K562 (cell line): Measurements from ENCODE around the gene VPS13D.

Experiments used
- CHD4 ChIP-seq: fragments of 200-600 bp; sonication (generic); IDR thresholded peaks from 3 replicates; pipeline ENCODE4 v1.6.1; 2012; ENCODE audit warnings: low read depth, mild to moderate bottlenecking, mixed read lengths, low read length, inconsistent platforms; ENCODE audit not compliant: insufficient read depth, insufficient replicate concordance, poor library complexity, severe bottlenecking
- EP300 ChIP-seq: IDR thresholded peaks from 2 replicates; pipeline ENCODE4 v1.6.1; 2012; ENCODE audit warnings: low read length, improper control_type of control experiment
- EZH2 ChIP-seq: IDR thresholded peaks from 2 replicates; pipeline ENCODE4 v1.6.1; 2012; ENCODE audit warnings: low read depth, mild to moderate bottlenecking, inconsistent platforms, low read length, borderline replicate concordance
- MECOM ChIP-seq: fragments of 250-450 bp; sonication (Bioruptor Pico); IDR thresholded peaks from 2 replicates; pipeline ENCODE4 v1.8.0; 2022; ENCODE audit warnings: inconsistent platforms
- NR1H2 ChIP-seq: sonication (generic); formaldehyde crosslinking; IDR thresholded peaks from 2 replicates; pipeline ENCODE4 v1.4.0; 2020; ENCODE audit warnings: mild to moderate bottlenecking, missing genetic modification reagents
- SRSF3 ChIP-seq: fragments of 200-400 bp; formaldehyde crosslinking; IDR thresholded peaks from 2 replicates; pipeline ENCODE4 v1.6.1; 2016; ENCODE audit warnings: mild to moderate bottlenecking, low read length, moderate library complexity; ENCODE audit not compliant: insufficient read depth
- ZNF584 ChIP-seq: fragments of 200-800 bp; sonication (Bioruptor generic); IDR thresholded peaks from 2 replicates; pipeline ENCODE4 v1.6.1; 2016; ENCODE audit warnings: low read depth, mild to moderate bottlenecking, missing genetic modification characterization, missing compliant biosample characterization
- TF ChIP-seq, protein P1 (sequence below): sonication (generic); formaldehyde crosslinking; IDR thresholded peaks from 2 replicates; pipeline ENCODE4 v1.8.1; 2022; ENCODE audit warnings: missing genetic modification reagents
- TF ChIP-seq, protein P2 (sequence below): sonication (generic); formaldehyde crosslinking; IDR thresholded peaks from 2 replicates; pipeline ENCODE4 v1.4.0; 2020; ENCODE audit warnings: mild to moderate bottlenecking, missing genetic modification reagents
- TF ChIP-seq, protein P3 (sequence below), 3 experiments: IDR thresholded peaks in 2 of 3; conservative IDR thresholded peaks in 1 of 3; 2 replicates each; pipeline ENCODE4 v1.5.1; 2011 to 2012; ENCODE audit warnings: low read length in 3 of 3, mild to moderate bottlenecking in 3 of 3, control low read depth in 2 of 3, improper control_type of control experiment in 1 of 3, inconsistent platforms in 1 of 3, low read depth in 1 of 3, mixed read lengths in 1 of 3, moderate library complexity in 1 of 3; ENCODE audit not compliant: insufficient read depth in 2 of 3
- TF ChIP-seq, protein P4 (sequence below): sonication (generic); formaldehyde crosslinking; IDR thresholded peaks from 2 replicates; pipeline ENCODE4 v1.8.0; 2022; ENCODE audit warnings: mild to moderate bottlenecking, missing genetic modification reagents, borderline replicate concordance
- TF ChIP-seq, protein P5 (sequence below): fragments of 250-450 bp; sonication (Bioruptor Pico); IDR thresholded peaks from 2 replicates; pipeline ENCODE4 v1.5.0; 2021
- TF ChIP-seq, protein P6 (sequence below), 2 experiments: fragments of 450-650 bp in 1 of 2; sonication (generic) in 1 of 2; formaldehyde crosslinking in 1 of 2; IDR thresholded peaks in 1 of 2; conservative IDR thresholded peaks in 1 of 2; 2 replicates each; pipeline versions ENCODE4 v1.6.1 to v1.8.1; 2016 to 2023; ENCODE audit warnings: mild to moderate bottlenecking in 2 of 2, moderate library complexity in 2 of 2, inconsistent platforms in 1 of 2, missing genetic modification reagents in 1 of 2
- TF ChIP-seq, protein P7 (sequence below): fragments of 250-450 bp; sonication (Bioruptor Pico); IDR thresholded peaks from 2 replicates; pipeline ENCODE4 v1.5.1; 2021; ENCODE audit warnings: mild to moderate bottlenecking

DNA sequence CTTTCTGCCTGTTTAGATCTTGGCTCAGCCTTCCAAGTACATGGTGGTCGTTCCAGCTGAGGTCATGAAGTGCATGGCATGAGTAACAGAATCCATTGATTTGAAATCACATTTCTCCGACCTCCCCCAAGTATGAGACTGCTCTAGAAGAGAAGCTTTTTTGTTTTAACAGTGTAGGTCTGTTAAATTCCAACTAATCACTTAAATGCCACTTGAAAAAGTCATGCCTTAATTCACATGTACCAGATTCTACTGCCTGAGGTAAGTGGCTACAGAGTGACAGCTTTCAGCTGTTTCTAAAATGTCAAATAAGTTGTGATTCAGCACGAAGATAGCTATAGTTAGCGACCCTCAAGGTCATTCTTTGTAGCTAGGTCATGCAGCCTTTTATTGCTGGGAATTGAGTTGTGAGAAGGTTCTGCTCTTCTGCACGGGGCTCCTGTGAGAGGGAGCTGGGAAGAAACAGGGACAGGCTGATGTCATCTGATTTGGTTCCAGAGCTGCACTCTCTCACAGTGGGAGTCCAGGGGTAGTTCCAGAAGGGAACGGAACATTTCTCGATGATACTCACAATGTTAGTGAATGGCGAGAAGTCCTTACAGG is 112.7 kb downstream of the VPS13D start:
- TF ChIP-seq, protein P1, sequence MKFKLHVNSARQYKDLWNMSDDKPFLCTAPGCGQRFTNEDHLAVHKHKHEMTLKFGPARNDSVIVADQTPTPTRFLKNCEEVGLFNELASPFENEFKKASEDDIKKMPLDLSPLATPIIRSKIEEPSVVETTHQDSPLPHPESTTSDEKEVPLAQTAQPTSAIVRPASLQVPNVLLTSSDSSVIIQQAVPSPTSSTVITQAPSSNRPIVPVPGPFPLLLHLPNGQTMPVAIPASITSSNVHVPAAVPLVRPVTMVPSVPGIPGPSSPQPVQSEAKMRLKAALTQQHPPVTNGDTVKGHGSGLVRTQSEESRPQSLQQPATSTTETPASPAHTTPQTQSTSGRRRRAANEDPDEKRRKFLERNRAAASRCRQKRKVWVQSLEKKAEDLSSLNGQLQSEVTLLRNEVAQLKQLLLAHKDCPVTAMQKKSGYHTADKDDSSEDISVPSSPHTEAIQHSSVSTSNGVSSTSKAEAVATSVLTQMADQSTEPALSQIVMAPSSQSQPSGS (CRISPR knock-in tag): no peak
- TF ChIP-seq, protein P2, sequence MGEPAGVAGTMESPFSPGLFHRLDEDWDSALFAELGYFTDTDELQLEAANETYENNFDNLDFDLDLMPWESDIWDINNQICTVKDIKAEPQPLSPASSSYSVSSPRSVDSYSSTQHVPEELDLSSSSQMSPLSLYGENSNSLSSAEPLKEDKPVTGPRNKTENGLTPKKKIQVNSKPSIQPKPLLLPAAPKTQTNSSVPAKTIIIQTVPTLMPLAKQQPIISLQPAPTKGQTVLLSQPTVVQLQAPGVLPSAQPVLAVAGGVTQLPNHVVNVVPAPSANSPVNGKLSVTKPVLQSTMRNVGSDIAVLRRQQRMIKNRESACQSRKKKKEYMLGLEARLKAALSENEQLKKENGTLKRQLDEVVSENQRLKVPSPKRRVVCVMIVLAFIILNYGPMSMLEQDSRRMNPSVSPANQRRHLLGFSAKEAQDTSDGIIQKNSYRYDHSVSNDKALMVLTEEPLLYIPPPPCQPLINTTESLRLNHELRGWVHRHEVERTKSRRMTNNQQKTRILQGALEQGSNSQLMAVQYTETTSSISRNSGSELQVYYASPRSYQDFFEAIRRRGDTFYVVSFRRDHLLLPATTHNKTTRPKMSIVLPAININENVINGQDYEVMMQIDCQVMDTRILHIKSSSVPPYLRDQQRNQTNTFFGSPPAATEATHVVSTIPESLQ (CRISPR knock-in tag): no peak
- TF ChIP-seq NR1H2 (CRISPR knock-in tag) (no peak), SRSF3 (no peak), EP300 (no peak), CHD4 (no peak), EZH2 (no peak), MECOM (no peak), ZNF584 (CRISPR knock-in tag) (no peak)
- TF ChIP-seq, protein P3, sequence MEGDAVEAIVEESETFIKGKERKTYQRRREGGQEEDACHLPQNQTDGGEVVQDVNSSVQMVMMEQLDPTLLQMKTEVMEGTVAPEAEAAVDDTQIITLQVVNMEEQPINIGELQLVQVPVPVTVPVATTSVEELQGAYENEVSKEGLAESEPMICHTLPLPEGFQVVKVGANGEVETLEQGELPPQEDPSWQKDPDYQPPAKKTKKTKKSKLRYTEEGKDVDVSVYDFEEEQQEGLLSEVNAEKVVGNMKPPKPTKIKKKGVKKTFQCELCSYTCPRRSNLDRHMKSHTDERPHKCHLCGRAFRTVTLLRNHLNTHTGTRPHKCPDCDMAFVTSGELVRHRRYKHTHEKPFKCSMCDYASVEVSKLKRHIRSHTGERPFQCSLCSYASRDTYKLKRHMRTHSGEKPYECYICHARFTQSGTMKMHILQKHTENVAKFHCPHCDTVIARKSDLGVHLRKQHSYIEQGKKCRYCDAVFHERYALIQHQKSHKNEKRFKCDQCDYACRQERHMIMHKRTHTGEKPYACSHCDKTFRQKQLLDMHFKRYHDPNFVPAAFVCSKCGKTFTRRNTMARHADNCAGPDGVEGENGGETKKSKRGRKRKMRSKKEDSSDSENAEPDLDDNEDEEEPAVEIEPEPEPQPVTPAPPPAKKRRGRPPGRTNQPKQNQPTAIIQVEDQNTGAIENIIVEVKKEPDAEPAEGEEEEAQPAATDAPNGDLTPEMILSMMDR (IDR thresholded peaks at IDR 0.05 in 2 of 3, conservative IDR thresholded peaks at IDR 0.05 in 1 of 3; ENCODE audit: insufficient read depth in 2 of 3, low read depth in 1 of 3, low read length in 3 of 3): no peak
- TF ChIP-seq, protein P4, sequence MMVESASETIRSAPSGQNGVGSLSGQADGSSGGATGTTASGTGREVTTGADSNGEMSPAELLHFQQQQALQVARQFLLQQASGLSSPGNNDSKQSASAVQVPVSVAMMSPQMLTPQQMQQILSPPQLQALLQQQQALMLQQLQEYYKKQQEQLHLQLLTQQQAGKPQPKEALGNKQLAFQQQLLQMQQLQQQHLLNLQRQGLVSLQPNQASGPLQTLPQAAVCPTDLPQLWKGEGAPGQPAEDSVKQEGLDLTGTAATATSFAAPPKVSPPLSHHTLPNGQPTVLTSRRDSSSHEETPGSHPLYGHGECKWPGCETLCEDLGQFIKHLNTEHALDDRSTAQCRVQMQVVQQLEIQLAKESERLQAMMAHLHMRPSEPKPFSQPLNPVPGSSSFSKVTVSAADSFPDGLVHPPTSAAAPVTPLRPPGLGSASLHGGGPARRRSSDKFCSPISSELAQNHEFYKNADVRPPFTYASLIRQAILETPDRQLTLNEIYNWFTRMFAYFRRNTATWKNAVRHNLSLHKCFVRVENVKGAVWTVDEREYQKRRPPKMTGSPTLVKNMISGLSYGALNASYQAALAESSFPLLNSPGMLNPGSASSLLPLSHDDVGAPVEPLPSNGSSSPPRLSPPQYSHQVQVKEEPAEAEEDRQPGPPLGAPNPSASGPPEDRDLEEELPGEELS (CRISPR knock-in tag): no peak
- TF ChIP-seq, protein P5, sequence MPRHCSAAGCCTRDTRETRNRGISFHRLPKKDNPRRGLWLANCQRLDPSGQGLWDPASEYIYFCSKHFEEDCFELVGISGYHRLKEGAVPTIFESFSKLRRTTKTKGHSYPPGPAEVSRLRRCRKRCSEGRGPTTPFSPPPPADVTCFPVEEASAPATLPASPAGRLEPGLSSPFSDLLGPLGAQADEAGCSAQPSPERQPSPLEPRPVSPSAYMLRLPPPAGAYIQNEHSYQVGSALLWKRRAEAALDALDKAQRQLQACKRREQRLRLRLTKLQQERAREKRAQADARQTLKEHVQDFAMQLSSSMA: no peak
- TF ChIP-seq, protein P6, sequence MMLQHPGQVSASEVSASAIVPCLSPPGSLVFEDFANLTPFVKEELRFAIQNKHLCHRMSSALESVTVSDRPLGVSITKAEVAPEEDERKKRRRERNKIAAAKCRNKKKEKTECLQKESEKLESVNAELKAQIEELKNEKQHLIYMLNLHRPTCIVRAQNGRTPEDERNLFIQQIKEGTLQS (IDR thresholded peaks at IDR 0.05): no peak
- TF ChIP-seq, protein P6 (CRISPR knock-in tag; conservative IDR thresholded peaks at IDR 0.05): no peak
- TF ChIP-seq, protein P7, sequence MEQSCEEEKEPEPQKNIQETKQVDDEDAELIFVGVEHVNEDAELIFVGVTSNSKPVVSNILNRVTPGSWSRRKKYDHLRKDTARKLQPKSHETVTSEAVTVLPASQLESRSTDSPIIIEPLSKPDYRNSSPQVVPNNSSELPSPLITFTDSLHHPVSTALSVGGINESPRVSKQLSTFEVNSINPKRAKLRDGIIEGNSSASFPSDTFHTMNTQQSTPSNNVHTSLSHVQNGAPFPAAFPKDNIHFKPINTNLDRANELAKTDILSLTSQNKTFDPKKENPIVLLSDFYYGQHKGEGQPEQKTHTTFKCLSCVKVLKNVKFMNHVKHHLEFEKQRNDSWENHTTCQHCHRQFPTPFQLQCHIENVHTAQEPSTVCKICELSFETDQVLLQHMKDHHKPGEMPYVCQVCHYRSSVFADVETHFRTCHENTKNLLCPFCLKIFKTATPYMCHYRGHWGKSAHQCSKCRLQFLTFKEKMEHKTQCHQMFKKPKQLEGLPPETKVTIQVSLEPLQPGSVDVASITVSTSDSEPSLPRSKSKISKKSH (CRISPR knock-in tag): no peak
